ENCODE results near the gene CD82.

DNA sequence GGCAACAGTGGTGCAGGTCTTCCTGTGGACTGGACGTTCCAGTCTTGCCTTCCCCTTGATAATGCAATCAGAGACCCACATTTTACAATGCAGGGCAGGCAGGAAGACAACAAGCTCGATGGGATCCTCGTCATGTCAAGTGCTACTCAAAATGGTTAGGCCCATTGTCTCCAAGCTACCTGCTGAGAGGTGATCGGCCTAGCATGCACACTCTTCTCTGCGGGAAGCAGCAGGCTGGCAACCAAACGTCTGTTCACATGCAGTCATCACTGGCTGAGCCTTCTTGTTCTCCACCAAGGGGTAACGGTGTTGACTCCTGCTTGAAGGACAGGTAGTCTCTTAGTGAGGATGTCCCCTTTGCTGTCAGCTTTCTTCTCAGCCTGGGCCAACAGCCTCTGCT, 25.5 kb upstream of the CD82 start:
- TF ChIP-seq EZH2 (IDR thresholded peaks at IDR 0.05; ENCODE audit: low read depth), result no peak
- TF ChIP-seq, protein P1, sequence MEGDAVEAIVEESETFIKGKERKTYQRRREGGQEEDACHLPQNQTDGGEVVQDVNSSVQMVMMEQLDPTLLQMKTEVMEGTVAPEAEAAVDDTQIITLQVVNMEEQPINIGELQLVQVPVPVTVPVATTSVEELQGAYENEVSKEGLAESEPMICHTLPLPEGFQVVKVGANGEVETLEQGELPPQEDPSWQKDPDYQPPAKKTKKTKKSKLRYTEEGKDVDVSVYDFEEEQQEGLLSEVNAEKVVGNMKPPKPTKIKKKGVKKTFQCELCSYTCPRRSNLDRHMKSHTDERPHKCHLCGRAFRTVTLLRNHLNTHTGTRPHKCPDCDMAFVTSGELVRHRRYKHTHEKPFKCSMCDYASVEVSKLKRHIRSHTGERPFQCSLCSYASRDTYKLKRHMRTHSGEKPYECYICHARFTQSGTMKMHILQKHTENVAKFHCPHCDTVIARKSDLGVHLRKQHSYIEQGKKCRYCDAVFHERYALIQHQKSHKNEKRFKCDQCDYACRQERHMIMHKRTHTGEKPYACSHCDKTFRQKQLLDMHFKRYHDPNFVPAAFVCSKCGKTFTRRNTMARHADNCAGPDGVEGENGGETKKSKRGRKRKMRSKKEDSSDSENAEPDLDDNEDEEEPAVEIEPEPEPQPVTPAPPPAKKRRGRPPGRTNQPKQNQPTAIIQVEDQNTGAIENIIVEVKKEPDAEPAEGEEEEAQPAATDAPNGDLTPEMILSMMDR (conservative IDR thresholded peaks at IDR 0.05), result no peak
